ENCODE results near the gene ESF1.

Gene ESF1

DNA sequence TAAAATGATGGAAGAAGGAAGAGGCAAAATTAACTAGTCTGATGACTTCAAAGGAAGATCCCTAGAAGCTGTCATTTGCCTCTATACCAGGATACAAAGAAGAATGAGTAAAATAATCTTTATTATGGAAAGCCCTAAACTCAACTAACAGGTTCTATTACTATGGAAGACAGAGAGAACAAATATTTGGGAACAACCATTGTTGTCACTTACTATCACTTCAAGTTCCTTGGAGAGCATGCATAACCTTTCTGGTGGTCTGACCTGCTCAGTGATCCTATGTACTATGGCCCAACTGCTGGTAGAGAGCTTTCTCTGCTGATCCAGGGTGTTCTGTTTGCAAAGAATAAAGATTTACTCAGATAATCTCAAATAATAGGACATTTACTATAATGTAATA, 83.2 kb downstream of the ESF1 start:
- H3K23ac ChIP-seq (ENCODE audit: low read length): no peak overlapping the region
- no peak overlapping the region for H3K9ac ChIP-seq (ENCODE audit: low read length)
- H3K9me3 ChIP-seq (ENCODE audit: insufficient read depth, low read depth, low read length): no peaks in the 10 kb centered on the region

DNA sequence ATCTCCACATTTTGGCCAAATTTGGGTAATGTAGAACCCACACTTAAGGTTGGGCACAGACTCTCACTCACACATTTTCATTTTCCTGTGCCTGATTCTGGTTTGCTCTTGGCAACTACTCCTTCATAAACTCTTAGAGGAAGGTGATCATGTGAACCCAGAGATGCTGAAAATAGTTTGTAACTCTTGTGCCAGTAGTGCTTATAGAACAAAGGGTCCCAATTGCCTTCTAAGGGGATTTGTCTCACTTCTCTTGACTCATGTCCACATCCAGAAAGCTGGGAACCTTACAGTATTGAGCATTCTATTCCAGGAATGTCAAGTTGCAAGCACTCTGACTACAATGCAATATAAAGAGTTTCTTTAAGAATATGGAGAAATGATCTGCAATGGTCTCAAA, 84.0 kb downstream of the ESF1 start:
- Histone ChIP-seq H4K91ac (ENCODE audit: low read depth, low read length) (no peak overlapping the region), H3K9me3 (ENCODE audit: insufficient read depth, low read depth, low read length) (no peaks in the 10 kb centered on the region)

More for the DNA sequence above, 83.2 kb downstream of the ESF1 start:
- H3K27me3 ChIP-seq (ENCODE audit: insufficient read depth, low read length): no peaks in the 10 kb centered on the region
- H3K4me1 ChIP-seq (ENCODE audit: control insufficient read depth in 1 of 2, insufficient read depth in 2 of 2, low read length in 2 of 2): no peaks in the 10 kb centered on the region
- H3K4ac ChIP-seq (ENCODE audit: low read depth, low read length): no peak overlapping the region
- no peak overlapping the region for H2BK5ac ChIP-seq (ENCODE audit: low read depth, low read length, poor library complexity)
- no peak for DNase-seq
- H2BK120ac ChIP-seq (ENCODE audit: insufficient read depth, low read length, poor library complexity): no peak overlapping the region
- H2AFZ ChIP-seq (ENCODE audit: insufficient read depth, low read length, poor library complexity): no peak overlapping the region
- H3K18ac ChIP-seq (ENCODE audit: low read length): no peak overlapping the region
- H3K27ac ChIP-seq (ENCODE audit: low read depth, low read length): no peak overlapping the region
- H3K79me2 ChIP-seq (ENCODE audit: control insufficient read depth, insufficient read depth, low read length, poor library complexity): no peaks in the 10 kb centered on the region
- no peaks in the 10 kb centered on the region for H3K36me3 ChIP-seq (ENCODE audit: control insufficient read depth in 1 of 2, insufficient read depth in 2 of 2, low read length in 2 of 2)
- H2BK12ac ChIP-seq (ENCODE audit: low read length): no peak overlapping the region
- no peak overlapping the region for H4K8ac ChIP-seq (ENCODE audit: low read depth, low read length)
- no peak overlapping the region for H4K12ac ChIP-seq (ENCODE audit: low read depth, low read length)
- H3K14ac ChIP-seq (ENCODE audit: low read length): no peak overlapping the region
- H3K4me3 ChIP-seq (ENCODE audit: low read depth, low read length): no peak overlapping the region
- H2AK5ac ChIP-seq (ENCODE audit: low read length): no peak overlapping the region
- no peak overlapping the region for H3K4me2 ChIP-seq (ENCODE audit: low read length)
- no peaks in the 10 kb centered on the region for H3K79me1 ChIP-seq (ENCODE audit: low read length)
- no peak overlapping the region for H4K91ac ChIP-seq (ENCODE audit: low read depth, low read length)

DNA sequence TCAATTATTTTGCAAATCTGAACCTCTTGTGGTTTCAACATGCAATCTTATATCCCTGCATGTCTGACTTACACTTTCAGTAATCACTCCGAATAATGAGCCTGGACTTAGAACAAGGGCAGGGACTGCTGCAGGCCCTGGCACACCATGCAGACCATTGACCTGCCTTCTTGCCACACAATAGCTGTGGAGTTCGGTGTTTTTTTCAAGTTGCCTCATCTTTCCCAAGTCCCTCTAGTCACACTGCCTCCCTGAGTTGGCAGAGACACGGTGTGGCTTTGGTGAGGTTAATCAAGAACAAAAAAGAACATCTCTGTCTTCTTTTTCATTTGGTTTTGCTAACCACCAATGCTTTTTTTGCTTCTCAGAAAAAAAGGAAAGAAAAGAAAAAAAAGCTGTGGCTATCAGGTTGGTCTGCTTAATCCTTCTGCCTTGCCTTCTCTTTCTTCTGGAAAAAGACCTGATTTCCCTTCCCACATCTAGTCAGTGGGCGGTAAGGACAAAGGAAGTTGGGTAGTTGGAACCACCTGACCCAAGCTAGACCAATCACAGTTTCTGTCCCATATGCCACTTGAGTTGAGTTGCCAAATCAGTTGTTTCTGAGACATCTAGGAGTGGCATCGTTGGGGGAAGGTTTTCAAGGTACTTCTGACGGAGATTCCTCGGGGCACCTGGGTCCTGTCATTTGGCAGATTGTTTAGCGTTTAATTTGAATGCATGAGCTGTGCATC, 90.1 kb downstream of the ESF1 start:
- no peak overlapping the region for H2BK120ac ChIP-seq (ENCODE audit: insufficient read depth, low read length, poor library complexity)
- no peak overlapping the region for H2BK5ac ChIP-seq (ENCODE audit: low read depth, low read length, poor library complexity)
- H4K12ac ChIP-seq (ENCODE audit: low read depth, low read length): no peak overlapping the region
- no peak overlapping the region for H2AFZ ChIP-seq (ENCODE audit: insufficient read depth, low read length, poor library complexity)
- no CpG with 5 or more reads among the region's 8 CpGs for WGBS (ENCODE audit: extremely low coverage, insufficient coverage, insufficient read length)
- H4K8ac ChIP-seq (ENCODE audit: low read depth, low read length): no peak overlapping the region
- no peak overlapping the region for H3K27ac ChIP-seq (ENCODE audit: low read depth, low read length)
- H3K36me3 ChIP-seq (ENCODE audit: control insufficient read depth in 1 of 2, insufficient read depth in 2 of 2, low read length in 2 of 2): no peaks in the 10 kb centered on the region
- H3K79me1 ChIP-seq (ENCODE audit: low read length): no peaks in the 10 kb centered on the region
- no peak overlapping the region for H3K14ac ChIP-seq (ENCODE audit: low read length)
- H3K4me1 ChIP-seq (ENCODE audit: control insufficient read depth in 1 of 2, insufficient read depth in 2 of 2, low read length in 2 of 2): no peaks in the 10 kb centered on the region
- no peak overlapping the region for H3K4me3 ChIP-seq (ENCODE audit: low read depth, low read length)
- H3K18ac ChIP-seq (ENCODE audit: low read length): no peak overlapping the region
- H3K9me3 ChIP-seq (ENCODE audit: insufficient read depth, low read depth, low read length): no peaks in the 10 kb centered on the region
- no peak overlapping the region for H2AK5ac ChIP-seq (ENCODE audit: low read length)
- no peaks in the 10 kb centered on the region for H3K27me3 ChIP-seq (ENCODE audit: insufficient read depth, low read length)
- no peak overlapping the region for H3K4ac ChIP-seq (ENCODE audit: low read depth, low read length)
- DNase-seq: no peak
- H3K23ac ChIP-seq (ENCODE audit: low read length): no peak overlapping the region
- no peak overlapping the region for H3K9ac ChIP-seq (ENCODE audit: low read length)
- no peak overlapping the region for H4K91ac ChIP-seq (ENCODE audit: low read depth, low read length)
- no peaks in the 10 kb centered on the region for H3K79me2 ChIP-seq (ENCODE audit: control insufficient read depth, insufficient read depth, low read length, poor library complexity)
- no peak overlapping the region for H3K4me2 ChIP-seq (ENCODE audit: low read length)
- H2BK12ac ChIP-seq (ENCODE audit: low read length): no peak overlapping the region

More for the DNA sequence above, 84.0 kb downstream of the ESF1 start:
- Histone ChIP-seq H3K4me1 (ENCODE audit: control insufficient read depth in 1 of 2, insufficient read depth in 2 of 2, low read length in 2 of 2) (no peaks in the 10 kb centered on the region), H3K18ac (ENCODE audit: low read length) (no peak overlapping the region), H3K36me3 (ENCODE audit: control insufficient read depth in 1 of 2, insufficient read depth in 2 of 2, low read length in 2 of 2) (no peaks in the 10 kb centered on the region), H3K4me2 (ENCODE audit: low read length) (no peak overlapping the region), H4K8ac (ENCODE audit: low read depth, low read length) (no peak overlapping the region), H3K14ac (ENCODE audit: low read length) (no peak overlapping the region), H2AK5ac (ENCODE audit: low read length) (no peak overlapping the region), H3K79me1 (ENCODE audit: low read length) (no peaks in the 10 kb centered on the region), H3K23ac (ENCODE audit: low read length) (no peak overlapping the region), H3K4ac (ENCODE audit: low read depth, low read length) (no peak overlapping the region), H2BK120ac (ENCODE audit: insufficient read depth, low read length, poor library complexity) (no peak overlapping the region), H3K27ac (ENCODE audit: low read depth, low read length) (no peak overlapping the region), H2AFZ (ENCODE audit: insufficient read depth, low read length, poor library complexity) (no peak overlapping the region), H3K9ac (ENCODE audit: low read length) (no peak overlapping the region), H3K27me3 (ENCODE audit: insufficient read depth, low read length) (no peaks in the 10 kb centered on the region), H3K4me3 (ENCODE audit: low read depth, low read length) (no peak overlapping the region), H2BK12ac (ENCODE audit: low read length) (no peak overlapping the region), H3K79me2 (ENCODE audit: control insufficient read depth, insufficient read depth, low read length, poor library complexity) (no peaks in the 10 kb centered on the region), H4K12ac (ENCODE audit: low read depth, low read length) (no peak overlapping the region), H2BK5ac (ENCODE audit: low read depth, low read length, poor library complexity) (no peak overlapping the region)
- no peak for DNase-seq

DNA sequence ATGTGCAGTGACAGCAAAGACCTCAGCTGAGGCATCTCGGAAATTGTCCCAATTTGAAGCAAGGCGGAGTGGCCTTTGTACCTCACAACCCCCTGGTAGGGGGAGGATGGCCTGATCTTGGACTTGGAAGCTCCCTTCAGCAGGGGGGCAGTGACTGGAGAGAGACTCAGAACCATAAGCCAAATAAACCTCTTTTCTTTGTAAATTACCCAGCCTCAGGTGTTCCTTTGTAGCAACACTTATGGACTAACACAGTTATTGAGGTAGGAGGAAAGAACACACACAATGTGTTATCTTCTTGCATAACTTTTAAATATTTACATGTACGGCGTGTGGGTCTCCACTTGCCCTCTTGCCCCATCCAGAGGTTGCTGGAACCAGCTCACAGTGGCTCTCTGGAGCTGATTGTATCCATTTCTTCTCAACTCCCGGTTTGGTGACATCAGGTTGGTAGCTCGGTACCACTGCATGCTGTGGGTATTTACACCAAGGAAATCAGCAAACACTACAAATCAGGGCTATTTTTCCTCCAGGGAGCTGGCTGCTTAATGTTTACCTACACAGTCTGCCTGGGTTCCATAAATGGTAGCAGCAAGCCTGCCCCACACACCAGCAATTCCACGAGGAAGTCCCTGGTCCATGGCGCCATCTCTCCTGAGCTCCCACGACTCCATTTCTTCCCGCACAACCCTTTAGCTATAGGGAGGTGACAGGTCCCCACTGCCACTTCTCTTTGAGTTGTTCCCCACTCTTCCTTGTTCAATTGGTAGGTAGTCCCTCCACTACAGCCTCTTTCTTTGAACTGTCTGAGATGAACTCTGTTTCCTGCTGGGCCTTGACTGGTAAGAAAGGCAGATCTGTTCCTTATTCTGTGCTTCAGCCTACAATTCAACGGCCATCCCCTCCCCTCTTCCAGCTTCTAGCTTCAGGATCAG, 91.7 kb downstream of the ESF1 start:
- Histone ChIP-seq H3K4me2 (ENCODE audit: low read length) (no peak overlapping the region), H3K36me3 (ENCODE audit: control insufficient read depth in 1 of 2, insufficient read depth in 2 of 2, low read length in 2 of 2) (no peaks in the 10 kb centered on the region)
- WGBS (ENCODE audit: extremely low coverage, insufficient coverage, insufficient read length): no CpG with 5 or more reads among the region's 11 CpGs

More for the DNA sequence above, 91.7 kb downstream of the ESF1 start:
- H3K23ac ChIP-seq (ENCODE audit: low read length): no peak overlapping the region
- H2BK12ac ChIP-seq (ENCODE audit: low read length): no peak overlapping the region
- H4K8ac ChIP-seq (ENCODE audit: low read depth, low read length): no peak overlapping the region
- H3K4me1 ChIP-seq (ENCODE audit: control insufficient read depth in 1 of 2, insufficient read depth in 2 of 2, low read length in 2 of 2): no peaks in the 10 kb centered on the region
- H2AK5ac ChIP-seq (ENCODE audit: low read length): no peak overlapping the region
- no peak overlapping the region for H2BK120ac ChIP-seq (ENCODE audit: insufficient read depth, low read length, poor library complexity)
- H3K4ac ChIP-seq (ENCODE audit: low read depth, low read length): no peak overlapping the region
- no peaks in the 10 kb centered on the region for H3K27me3 ChIP-seq (ENCODE audit: insufficient read depth, low read length)
- H3K79me1 ChIP-seq (ENCODE audit: low read length): no peaks in the 10 kb centered on the region
- no peak overlapping the region for H3K18ac ChIP-seq (ENCODE audit: low read length)
- no peak overlapping the region for H4K91ac ChIP-seq (ENCODE audit: low read depth, low read length)
- H3K9ac ChIP-seq (ENCODE audit: low read length): no peak overlapping the region
- DNase-seq: no peak
- no peak overlapping the region for H3K27ac ChIP-seq (ENCODE audit: low read depth, low read length)
- no peak overlapping the region for H2AFZ ChIP-seq (ENCODE audit: insufficient read depth, low read length, poor library complexity)
- H2BK5ac ChIP-seq (ENCODE audit: low read depth, low read length, poor library complexity): no peak overlapping the region
- H3K9me3 ChIP-seq (ENCODE audit: insufficient read depth, low read depth, low read length): no peaks in the 10 kb centered on the region
- no peak overlapping the region for H4K12ac ChIP-seq (ENCODE audit: low read depth, low read length)
- H3K14ac ChIP-seq (ENCODE audit: low read length): no peak overlapping the region
- no peak overlapping the region for H3K4me3 ChIP-seq (ENCODE audit: low read depth, low read length)
- H3K79me2 ChIP-seq (ENCODE audit: control insufficient read depth, insufficient read depth, low read length, poor library complexity): no peaks in the 10 kb centered on the region

All from trophoblast cell (in vitro differentiated cells and primary cell).